Heart left ventricle (tissue), 13 donors: ENCODE data around the gene POLH.

Experiments
- POLR2A ChIP-seq, 2 donors: fragments of 450-650 bp; IDR thresholded peaks; one replicate each; pipeline ENCODE4 v1.6.1; 2017; ENCODE audit warnings: antibody characterized with exemption in 2 of 2, mild to moderate bottlenecking in 2 of 2, moderate library complexity in 2 of 2
- TF ChIP-seq, protein P1 (sequence below), 12 donors: fragments of 200-600 bp; sonication (generic) in 4 of 12; IDR thresholded peaks; one replicate each; pipeline versions ENCODE4 v1.5.0 to v1.8.0; 2018 to 2022; ENCODE audit warnings: antibody characterized with exemption in 12 of 12, mild to moderate bottlenecking in 5 of 12
- donor health status: ischemic (EF 13 %, LVEDD 7.1; RV severe dilation, severe dysfunction).
- donor health status: DM: no; HTN: yes; CAD: no.
- donor health status: DM: no; HTN: no; CAD: no.
- donor health status: ischemic (EF 25% LVEDD 6.9; RV normal size, moderate dysfunction).
- donor health status: ischemic (EF 25% LVEDD 5.7; RV mildly dilated, moderate dysfunction).
- donor health status: ischemic (EF 35%, LVEDD 5.7; RV mildly dilated, moderate dysfunction).
- donor health status: nonischemic (EF 11% LVEDD 7.7; RV severe dilation, severe dysfunction).
- donor health status: DM: yes; HTN: yes; CAD: no.
- donor health status: PGD.
- donor health status: ischemic (EF 29% LVEDD 5.4; RV normal size, mild dysfunction).
- donor health status: nonischemic (EF 23%, LVEDD 6.1; RV moderate dilation, normal function).

DNA sequence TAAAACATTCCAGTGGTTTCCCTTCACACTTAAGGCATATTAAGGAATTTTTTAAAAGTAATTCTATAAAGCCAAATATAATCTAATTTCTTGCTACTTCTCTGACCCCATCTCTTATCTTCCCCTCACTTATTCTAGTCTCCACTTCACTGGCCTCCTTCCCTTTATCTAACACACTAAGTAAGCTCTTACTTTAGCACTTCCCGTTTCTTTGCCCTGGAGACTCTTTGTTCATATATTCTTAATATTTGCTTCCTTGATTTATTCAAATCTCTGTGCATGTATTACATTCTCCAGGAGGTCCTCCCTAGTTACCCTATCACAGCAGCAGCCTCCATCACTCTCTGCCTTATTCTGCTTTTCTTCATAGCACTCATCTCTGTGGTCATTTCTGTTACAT is 32.8 kb downstream of the POLH start:
- TF ChIP-seq, protein P1, sequence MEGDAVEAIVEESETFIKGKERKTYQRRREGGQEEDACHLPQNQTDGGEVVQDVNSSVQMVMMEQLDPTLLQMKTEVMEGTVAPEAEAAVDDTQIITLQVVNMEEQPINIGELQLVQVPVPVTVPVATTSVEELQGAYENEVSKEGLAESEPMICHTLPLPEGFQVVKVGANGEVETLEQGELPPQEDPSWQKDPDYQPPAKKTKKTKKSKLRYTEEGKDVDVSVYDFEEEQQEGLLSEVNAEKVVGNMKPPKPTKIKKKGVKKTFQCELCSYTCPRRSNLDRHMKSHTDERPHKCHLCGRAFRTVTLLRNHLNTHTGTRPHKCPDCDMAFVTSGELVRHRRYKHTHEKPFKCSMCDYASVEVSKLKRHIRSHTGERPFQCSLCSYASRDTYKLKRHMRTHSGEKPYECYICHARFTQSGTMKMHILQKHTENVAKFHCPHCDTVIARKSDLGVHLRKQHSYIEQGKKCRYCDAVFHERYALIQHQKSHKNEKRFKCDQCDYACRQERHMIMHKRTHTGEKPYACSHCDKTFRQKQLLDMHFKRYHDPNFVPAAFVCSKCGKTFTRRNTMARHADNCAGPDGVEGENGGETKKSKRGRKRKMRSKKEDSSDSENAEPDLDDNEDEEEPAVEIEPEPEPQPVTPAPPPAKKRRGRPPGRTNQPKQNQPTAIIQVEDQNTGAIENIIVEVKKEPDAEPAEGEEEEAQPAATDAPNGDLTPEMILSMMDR (IDR thresholded peaks at IDR 0.05), result no peak
- no peak for TF ChIP-seq POLR2A (IDR thresholded peaks at IDR 0.05)
